Measurements from ENCODE around the gene SAG. TPM values are rescaled to one million over a fixed set of nuclear protein-coding genes. Genes with fewer than 3 reads are reported as not detected.

The SAG gene
- total RNA-seq, 6 donors from 2014 or later, result 0.17 TPM; not detected in 5

DNA sequence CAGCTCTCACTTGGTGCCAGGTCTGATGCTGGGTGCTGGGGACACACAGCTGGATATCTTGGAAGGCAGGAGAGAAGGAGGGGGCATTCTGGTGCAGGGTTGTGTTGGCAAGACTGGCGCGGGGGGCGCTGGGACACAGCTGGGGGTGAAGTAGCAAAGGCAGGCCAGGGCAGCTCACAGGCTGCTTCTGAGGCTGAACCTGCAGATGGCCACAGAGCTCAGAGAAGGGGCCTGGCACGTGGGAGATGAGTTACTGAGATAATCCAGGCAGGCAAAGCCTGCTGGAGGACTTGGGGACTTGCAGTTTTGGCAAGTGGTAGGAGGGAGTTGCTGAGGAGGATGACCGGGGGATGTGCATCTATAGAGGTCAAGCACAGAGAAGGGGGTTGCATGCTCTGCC lies 30.4 kb downstream of the SAG start:
- no peak for DNase-seq
- H3K4me3 ChIP-seq, result no peak overlapping the region
- 76 to 79% methylated on average over 5 of the region's 5 CpGs for WGBS, 2 donors
- TF ChIP-seq, protein P1, sequence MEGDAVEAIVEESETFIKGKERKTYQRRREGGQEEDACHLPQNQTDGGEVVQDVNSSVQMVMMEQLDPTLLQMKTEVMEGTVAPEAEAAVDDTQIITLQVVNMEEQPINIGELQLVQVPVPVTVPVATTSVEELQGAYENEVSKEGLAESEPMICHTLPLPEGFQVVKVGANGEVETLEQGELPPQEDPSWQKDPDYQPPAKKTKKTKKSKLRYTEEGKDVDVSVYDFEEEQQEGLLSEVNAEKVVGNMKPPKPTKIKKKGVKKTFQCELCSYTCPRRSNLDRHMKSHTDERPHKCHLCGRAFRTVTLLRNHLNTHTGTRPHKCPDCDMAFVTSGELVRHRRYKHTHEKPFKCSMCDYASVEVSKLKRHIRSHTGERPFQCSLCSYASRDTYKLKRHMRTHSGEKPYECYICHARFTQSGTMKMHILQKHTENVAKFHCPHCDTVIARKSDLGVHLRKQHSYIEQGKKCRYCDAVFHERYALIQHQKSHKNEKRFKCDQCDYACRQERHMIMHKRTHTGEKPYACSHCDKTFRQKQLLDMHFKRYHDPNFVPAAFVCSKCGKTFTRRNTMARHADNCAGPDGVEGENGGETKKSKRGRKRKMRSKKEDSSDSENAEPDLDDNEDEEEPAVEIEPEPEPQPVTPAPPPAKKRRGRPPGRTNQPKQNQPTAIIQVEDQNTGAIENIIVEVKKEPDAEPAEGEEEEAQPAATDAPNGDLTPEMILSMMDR (IDR thresholded peaks at IDR 0.05), result no peak
- TF ChIP-seq POLR2AphosphoS5 (IDR thresholded peaks at IDR 0.05), result no peak
- no peak for TF ChIP-seq POLR2A (IDR thresholded peaks at IDR 0.05)
- TF ChIP-seq EP300 (IDR thresholded peaks at IDR 0.05), result no peak
- H3K27ac ChIP-seq, result no peak overlapping the region
- no peaks in the 10 kb centered on the region for H3K27me3 ChIP-seq
- H3K36me3 ChIP-seq, result no peaks in the 10 kb centered on the region
- ATAC-seq (ENCODE audit: low FRiP score in 2 of 2), result no peak
- H3K4me1 ChIP-seq, result peaks cover 0 to 6% (median 5%) of the 10 kb centered on the region in 4 donors
- H3K9me3 ChIP-seq, result no peaks in the 10 kb centered on the region

DNA sequence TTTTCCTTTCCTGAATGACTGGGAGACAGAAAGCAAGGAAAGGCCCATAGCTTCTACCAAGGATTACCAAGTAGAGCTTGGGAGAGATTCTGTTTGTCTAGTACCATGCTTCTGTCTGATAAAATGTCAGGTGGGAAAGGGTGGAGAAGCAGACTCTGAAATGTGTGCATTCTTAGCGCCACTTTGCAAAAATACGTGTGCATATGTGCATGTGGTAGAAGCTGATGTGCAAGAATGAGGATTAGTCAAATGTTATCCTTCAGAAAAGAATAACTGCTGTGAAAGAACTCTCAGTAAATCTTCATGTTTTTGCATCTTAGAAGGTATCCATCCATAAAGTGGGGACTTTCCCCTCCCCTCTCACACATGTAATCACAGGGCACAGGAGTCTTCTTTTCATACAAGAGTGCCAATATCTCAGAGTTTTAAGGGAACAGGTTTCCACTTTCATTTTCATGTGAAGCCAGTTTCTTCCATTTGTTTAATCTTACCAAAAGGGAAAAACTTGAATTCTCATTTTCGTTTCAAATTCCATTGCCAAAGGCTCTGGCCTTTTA lies 31.3 kb downstream of the SAG start:
- TF ChIP-seq, protein P1 (IDR thresholded peaks at IDR 0.05), result no peak
- TF ChIP-seq EP300 (IDR thresholded peaks at IDR 0.05) (no peak), POLR2AphosphoS5 (IDR thresholded peaks at IDR 0.05) (no peak), POLR2A (IDR thresholded peaks at IDR 0.05) (no peak)
- Histone ChIP-seq H3K27me3 (no peaks in the 10 kb centered on the region), H3K36me3 (no peaks in the 10 kb centered on the region), H3K27ac (no peak overlapping the region), H3K9me3 (no peaks in the 10 kb centered on the region), H3K4me3 (no peak overlapping the region), H3K4me1 (peaks cover 0 to 6% (median 5%) of the 10 kb centered on the region in 4 donors)
- ATAC-seq (ENCODE audit: low FRiP score in 2 of 2) (no peak), DNase-seq (no peak)
- WGBS, 2 donors, result 81 to 83% methylated on average over 3 of the region's 3 CpGs

DNA sequence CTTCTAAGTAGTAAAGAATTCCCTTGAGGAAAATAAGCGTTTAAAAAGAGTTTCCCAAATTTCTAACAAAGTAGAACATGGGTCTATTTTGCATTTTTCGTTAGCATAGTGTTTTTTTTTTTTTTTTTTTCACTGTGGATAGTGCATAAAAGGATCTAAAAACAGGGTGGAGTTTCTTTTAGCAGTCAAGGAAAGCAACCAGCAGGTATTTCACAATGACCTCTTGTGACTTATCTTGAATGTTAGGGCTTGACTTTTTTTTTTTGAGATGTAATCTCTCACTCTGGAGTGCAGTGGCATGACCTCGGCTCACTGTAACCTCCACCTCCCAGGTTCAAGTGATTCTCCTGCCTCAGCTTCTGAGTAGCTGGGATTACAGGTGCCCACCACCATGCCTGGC lies 31.8 kb downstream of the SAG start:
- DNase-seq (peak in 1 of 2 donors; percentile 41), ATAC-seq (ENCODE audit: low FRiP score in 2 of 2) (peak in 1 of 2 donors; percentile 24)
- Histone ChIP-seq H3K4me1 (peaks cover 0 to 6% (median 5%) of the 10 kb centered on the region in 4 donors), H3K27me3 (no peaks in the 10 kb centered on the region), H3K9me3 (no peaks in the 10 kb centered on the region), H3K27ac (no peak overlapping the region), H3K36me3 (no peaks in the 10 kb centered on the region), H3K4me3 (no peak overlapping the region)
- no peak for TF ChIP-seq POLR2AphosphoS5 (IDR thresholded peaks at IDR 0.05)
- TF ChIP-seq, protein P1 (IDR thresholded peaks at IDR 0.05), result no peak
- TF ChIP-seq EP300 (IDR thresholded peaks at IDR 0.05), result no peak
- no peak for TF ChIP-seq POLR2A (IDR thresholded peaks at IDR 0.05)
- WGBS, 2 donors, result 38 to 40% methylated on average over 3 of the region's 3 CpGs

DNA sequence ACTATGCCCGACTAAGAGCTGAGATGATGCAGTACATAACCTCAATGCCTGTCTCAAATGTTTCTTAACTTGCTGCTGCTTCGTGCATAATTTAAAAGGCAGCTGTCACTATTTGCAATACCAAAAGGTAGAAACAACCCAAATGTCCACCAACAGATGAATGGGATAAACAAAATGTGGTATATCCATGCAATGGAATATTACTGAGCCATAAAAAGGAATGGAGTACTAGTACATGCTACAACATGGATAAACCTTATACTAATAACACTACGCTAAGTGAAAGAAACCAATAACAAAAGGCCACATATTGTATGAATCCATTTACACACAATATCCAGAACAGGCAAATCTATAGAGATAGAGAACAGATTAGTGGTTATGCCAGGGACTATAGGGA lies 33.7 kb downstream of the SAG start:
- WGBS, 2 donors, result 94 to 96% methylated on average over 3 of the region's 3 CpGs
- H3K27me3 ChIP-seq, result no peaks in the 10 kb centered on the region

More for the DNA sequence above, 33.7 kb downstream of the SAG start:
- peaks cover 0 to 6% (median 5%) of the 10 kb centered on the region in 4 donors for H3K4me1 ChIP-seq
- no peak overlapping the region for H3K27ac ChIP-seq
- no peaks in the 10 kb centered on the region for H3K9me3 ChIP-seq
- TF ChIP-seq, protein P1 (IDR thresholded peaks at IDR 0.05), result no peak
- TF ChIP-seq POLR2AphosphoS5 (IDR thresholded peaks at IDR 0.05), result no peak
- no peak for TF ChIP-seq POLR2A (IDR thresholded peaks at IDR 0.05)
- TF ChIP-seq EP300 (IDR thresholded peaks at IDR 0.05), result no peak
- no peaks in the 10 kb centered on the region for H3K36me3 ChIP-seq
- no peak for DNase-seq
- H3K4me3 ChIP-seq, result no peak overlapping the region
- no peak for ATAC-seq (ENCODE audit: low FRiP score in 2 of 2)

Data from upper lobe of left lung (tissue), 6 donors.